ENCODE measurements around the gene RASGRF1. TPM values are rescaled to one million over a fixed set of nuclear protein-coding genes. Genes with fewer than 3 reads are reported as not detected.

Gene RASGRF1
- total RNA-seq, 2 experiments from 2014 or later, result 3.0 to 4.5 TPM

DNA sequence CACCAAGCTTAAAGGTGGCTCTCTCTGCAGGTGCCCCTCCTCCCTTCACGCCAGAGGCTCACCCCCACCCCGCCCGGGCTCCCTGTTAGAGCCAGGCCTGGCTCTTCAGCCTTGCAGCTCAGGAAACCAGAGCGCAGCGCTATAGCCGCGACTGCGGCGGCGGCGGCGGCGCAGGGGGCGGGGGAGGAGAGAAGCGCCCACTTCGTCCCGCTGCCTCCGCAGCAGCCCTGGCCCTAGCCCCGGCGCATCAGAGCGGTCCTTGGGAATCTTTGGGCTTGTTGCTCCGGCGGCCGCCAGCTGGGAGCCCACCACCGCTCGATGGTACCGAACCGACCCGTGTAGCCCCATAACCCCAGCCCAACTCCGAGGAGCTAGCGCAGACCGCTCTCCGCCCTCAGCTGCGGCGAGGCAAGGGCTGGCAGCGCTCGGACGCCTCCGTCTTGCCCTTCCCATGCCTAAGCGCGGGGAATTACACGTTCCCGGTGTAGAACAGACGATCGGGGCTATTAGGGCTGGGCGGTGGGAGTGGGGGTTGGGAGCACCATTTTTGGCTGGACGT, 1.2 kb downstream of the RASGRF1 start:
- no TSS peak for BruUV-seq (replicated peaks)
- H3K79me2 ChIP-seq (ENCODE audit: insufficient read depth, low read depth, low read length), result no peaks in the 10 kb centered on the region
- ChIA-PET POLR2A (interaction anchor here (0.6 kb wide), 1 partner anchor 91 kb away, joined by 3 read pairs; no protein-coding TSS in a partner anchor), CTCF (ENCODE audit: unreplicated experiment) (no interaction called here)
- H3K27ac ChIP-seq (ENCODE audit: low read depth, low read length, poor library complexity, severe bottlenecking), result no peak overlapping the region
- no peak for TF ChIP-seq EZH2phosphoT487 (IDR thresholded peaks at IDR 0.05; ENCODE audit: borderline replicate concordance, low read depth, low read length)
- TF ChIP-seq, protein P1, sequence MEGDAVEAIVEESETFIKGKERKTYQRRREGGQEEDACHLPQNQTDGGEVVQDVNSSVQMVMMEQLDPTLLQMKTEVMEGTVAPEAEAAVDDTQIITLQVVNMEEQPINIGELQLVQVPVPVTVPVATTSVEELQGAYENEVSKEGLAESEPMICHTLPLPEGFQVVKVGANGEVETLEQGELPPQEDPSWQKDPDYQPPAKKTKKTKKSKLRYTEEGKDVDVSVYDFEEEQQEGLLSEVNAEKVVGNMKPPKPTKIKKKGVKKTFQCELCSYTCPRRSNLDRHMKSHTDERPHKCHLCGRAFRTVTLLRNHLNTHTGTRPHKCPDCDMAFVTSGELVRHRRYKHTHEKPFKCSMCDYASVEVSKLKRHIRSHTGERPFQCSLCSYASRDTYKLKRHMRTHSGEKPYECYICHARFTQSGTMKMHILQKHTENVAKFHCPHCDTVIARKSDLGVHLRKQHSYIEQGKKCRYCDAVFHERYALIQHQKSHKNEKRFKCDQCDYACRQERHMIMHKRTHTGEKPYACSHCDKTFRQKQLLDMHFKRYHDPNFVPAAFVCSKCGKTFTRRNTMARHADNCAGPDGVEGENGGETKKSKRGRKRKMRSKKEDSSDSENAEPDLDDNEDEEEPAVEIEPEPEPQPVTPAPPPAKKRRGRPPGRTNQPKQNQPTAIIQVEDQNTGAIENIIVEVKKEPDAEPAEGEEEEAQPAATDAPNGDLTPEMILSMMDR (conservative IDR thresholded peaks at IDR 0.05; ENCODE audit: low read length), result no peak
- H3K4me2 ChIP-seq (ENCODE audit: low read length), result no peak overlapping the region
- no peak overlapping the region for H2AFZ ChIP-seq (ENCODE audit: low read length)
- no peak for DNase-seq (ENCODE audit: low spot score)
- no peak overlapping the region for H3K4me3 ChIP-seq (ENCODE audit: low read depth, low read length, poor library complexity, severe bottlenecking)
- no peaks in the 10 kb centered on the region for H3K4me1 ChIP-seq (ENCODE audit: insufficient read depth, low read length, poor library complexity, severe bottlenecking)
- H4K20me1 ChIP-seq (ENCODE audit: insufficient read depth, low read length), result no peaks in the 10 kb centered on the region
- intact Hi-C loops (cut with micrococcal nuclease; ENCODE audit: unreplicated experiment), result no loop called here
- no peaks in the 10 kb centered on the region for H3K9me3 ChIP-seq (ENCODE audit: low read length)
- no peaks in the 10 kb centered on the region for H3K9me2 ChIP-seq (ENCODE audit: insufficient read depth, low read length)
- no peaks in the 10 kb centered on the region for H3K36me3 ChIP-seq (ENCODE audit: insufficient read depth, low read length)

DNA sequence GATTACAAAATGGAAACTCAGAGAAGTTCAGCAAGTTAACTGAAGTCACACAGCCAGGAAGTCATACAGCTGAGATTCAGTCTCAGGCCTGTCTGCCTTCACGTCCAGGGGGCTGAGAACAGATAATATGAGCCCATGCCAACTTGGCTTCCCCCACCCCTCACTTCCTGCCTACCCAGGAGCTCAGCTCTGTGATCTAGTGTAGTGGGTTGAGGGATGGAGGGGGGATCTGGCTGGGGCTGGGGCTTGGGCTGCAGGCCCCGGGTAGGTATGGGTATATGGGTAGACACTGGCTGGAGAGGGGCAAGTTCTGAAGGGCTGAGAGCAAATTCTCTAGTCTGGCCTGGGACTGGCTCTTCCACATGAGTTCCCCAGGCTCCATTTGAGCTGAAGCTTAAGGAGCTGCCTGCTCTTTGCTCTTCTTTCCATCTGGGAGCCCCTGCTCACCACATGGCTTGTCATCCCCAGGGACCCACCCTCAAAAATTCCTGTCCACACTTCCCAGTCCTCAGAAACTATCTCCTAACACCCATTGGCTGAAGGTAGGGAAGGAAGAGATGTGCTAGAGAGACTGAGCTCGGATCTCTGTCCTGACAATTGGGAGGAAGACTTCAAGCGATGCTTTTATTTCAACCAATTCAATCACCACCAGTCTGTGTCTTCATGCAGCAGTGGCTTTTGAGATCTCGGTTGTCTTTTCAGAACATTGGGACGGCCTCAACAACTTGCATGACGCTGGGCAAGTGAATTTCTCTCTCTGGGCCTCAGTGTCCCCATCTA, 2.0 kb downstream of the RASGRF1 start:
- BruUV-seq (replicated peaks), result no TSS peak
- H3K9me3 ChIP-seq (ENCODE audit: low read length), result no peaks in the 10 kb centered on the region
- CTCF ChIA-PET (ENCODE audit: unreplicated experiment), result no interaction called here

More for the DNA sequence above, 2.0 kb downstream of the RASGRF1 start:
- no peak for DNase-seq (ENCODE audit: low spot score)
- Histone ChIP-seq H3K4me1 (ENCODE audit: insufficient read depth, low read length, poor library complexity, severe bottlenecking) (no peaks in the 10 kb centered on the region), H3K79me2 (ENCODE audit: insufficient read depth, low read depth, low read length) (no peaks in the 10 kb centered on the region), H3K4me2 (ENCODE audit: low read length) (no peak overlapping the region), H2AFZ (ENCODE audit: low read length) (no peak overlapping the region), H3K27ac (ENCODE audit: low read depth, low read length, poor library complexity, severe bottlenecking) (no peak overlapping the region), H3K9me2 (ENCODE audit: insufficient read depth, low read length) (no peaks in the 10 kb centered on the region), H3K36me3 (ENCODE audit: insufficient read depth, low read length) (no peaks in the 10 kb centered on the region), H4K20me1 (ENCODE audit: insufficient read depth, low read length) (no peaks in the 10 kb centered on the region), H3K4me3 (ENCODE audit: low read depth, low read length, poor library complexity, severe bottlenecking) (no peak overlapping the region)
- POLR2A ChIA-PET, result interaction anchor here (0.6 kb wide), 1 partner anchor 91 kb away, joined by 3 read pairs; no protein-coding TSS in a partner anchor
- TF ChIP-seq, protein P1 (conservative IDR thresholded peaks at IDR 0.05; ENCODE audit: low read length), result no peak
- TF ChIP-seq EZH2phosphoT487 (IDR thresholded peaks at IDR 0.05; ENCODE audit: borderline replicate concordance, low read depth, low read length), result no peak
- intact Hi-C loops (cut with micrococcal nuclease; ENCODE audit: unreplicated experiment), result no loop called here

Measured in OCI-LY7 (cell line).